K562 (cell line): ENCODE data around the gene OBSCN. TPM values are rescaled to one million over a fixed set of nuclear protein-coding genes. Genes with fewer than 3 reads are reported as not detected.

Experiments
- BCL6 ChIP-seq: fragments of 250-450 bp; sonication (Bioruptor Pico); IDR thresholded peaks from 2 replicates; pipeline ENCODE4 v1.4.0; 2020
- CAMTA2 ChIP-seq: fragments of 250-450 bp; sonication (Bioruptor Pico); conservative IDR thresholded peaks from 2 replicates; pipeline ENCODE4 v1.5.1; 2022
- FUS ChIP-seq: fragments of 200-400 bp; formaldehyde crosslinking; optimal IDR thresholded peaks from 2 replicates; pipeline ENCODE3; 2017; ENCODE audit warnings: low read depth, low read length
- JUNB ChIP-seq: fragments of 450-650 bp; formaldehyde crosslinking; conservative IDR thresholded peaks from 2 replicates; pipeline ENCODE4 v1.4.0; 2020; ENCODE audit warnings: mild to moderate bottlenecking
- LARP7 ChIP-seq: fragments of 450-650 bp; IDR thresholded peaks from 2 replicates; pipeline ENCODE4 v1.6.1; 2016
- MTF1 ChIP-seq: fragments of 250-450 bp; sonication (Bioruptor Pico); IDR thresholded peaks from 2 replicates; pipeline ENCODE4 v1.9.0; 2021; ENCODE audit warnings: moderate library complexity, mild to moderate bottlenecking, inconsistent platforms, borderline replicate concordance
- TOE1 ChIP-seq, 2 experiments: fragments of 450-650 bp in 1 of 2; sonication (generic) in 1 of 2; formaldehyde crosslinking in 1 of 2; IDR thresholded peaks; 2 replicates each; pipeline versions ENCODE4 v1.7.1 to v1.8.0; 2016 to 2022; ENCODE audit warnings: borderline replicate concordance in 2 of 2, mild to moderate bottlenecking in 2 of 2, antibody characterized with exemption in 1 of 2, inconsistent platforms in 1 of 2, low read depth in 1 of 2, missing genetic modification reagents in 1 of 2, moderate library complexity in 1 of 2
- TRIM28 ChIP-seq: fragments of 450-650 bp; IDR thresholded peaks from 2 replicates; pipeline ENCODE4 v1.6.1; 2017
- ZFX ChIP-seq: sonication (generic); formaldehyde crosslinking; IDR thresholded peaks from 2 replicates; pipeline ENCODE4 v1.8.0; 2022; ENCODE audit warnings: mild to moderate bottlenecking, missing genetic modification reagents, moderate library complexity
- ZKSCAN1 ChIP-seq: fragments of 150-350 bp; IDR thresholded peaks from 2 replicates; pipeline ENCODE4 v1.6.1; 2016; ENCODE audit warnings: low read depth, low read length
- ZNF511 ChIP-seq: sonication (generic); formaldehyde crosslinking; IDR thresholded peaks from 2 replicates; pipeline ENCODE4 v1.8.0; 2022; ENCODE audit warnings: mild to moderate bottlenecking, missing genetic modification reagents
- polyA plus RNA-seq, 8 experiments: library from polyadenylated mRNA; depleted of rRNA in 4 of 8; stranded (reverse) in 5 of 8; unstranded in 3 of 8; fragments of >200 nt; fragmentation: Nextera tagmentation in 2 of 8; fragmentation: Illumina TruSeq in 1 of 8; extraction: Ambion mirVana in 2 of 8; extraction: Trizol in 1 of 8; gene quantifications; 2 replicates each; pipeline versions ENCODE4 v1.2.1 to v1.2.3, GENCODE V29; 2011 to 2014; ENCODE audit warnings: inconsistent platforms in 1 of 8, missing spikeins in 1 of 8
- total RNA-seq, 7 experiments: library from RNA; depleted of rRNA in 6 of 7; stranded (reverse); fragments of >200 nt in 6 of 7; fragmentation: Illumina TruSeq in 2 of 7; extraction: Trizol in 2 of 7; gene quantifications; 2 replicates each; pipeline versions ENCODE4 v1.2.1 to v1.2.3, GENCODE V29; 2011 to 2021; ENCODE audit warnings: low replicate concordance in 1 of 7
- TF ChIP-seq, protein P1 (sequence below): fragments of 450-650 bp; formaldehyde crosslinking; IDR thresholded peaks from 2 replicates; pipeline ENCODE4 v1.4.0; 2022; ENCODE audit warnings: mild to moderate bottlenecking, moderate library complexity
- TF ChIP-seq, protein P2 (sequence below), 2 experiments: fragments of 450-650 bp in 1 of 2; sonication (generic) in 1 of 2; formaldehyde crosslinking in 1 of 2; IDR thresholded peaks; 2 replicates each; pipeline versions ENCODE4 v1.7.1 to v1.9.0; 2016 to 2022; ENCODE audit warnings: inconsistent platforms in 1 of 2, mild to moderate bottlenecking in 1 of 2, missing genetic modification reagents in 1 of 2
- TF ChIP-seq, protein P3 (sequence below): conservative IDR thresholded peaks from 2 replicates; pipeline ENCODE4 v1.6.1; 2011; ENCODE audit warnings: low read depth, mild to moderate bottlenecking, low read length; ENCODE audit not compliant: control insufficient read depth

OBSCN gene
- total and polyA plus RNA-seq, 9 of the 15 experiments (the other 6 are each of a cell fraction or from before 2014, with no cell fraction given), result 0.18 to 19.7 (median 3.6) TPM

DNA sequence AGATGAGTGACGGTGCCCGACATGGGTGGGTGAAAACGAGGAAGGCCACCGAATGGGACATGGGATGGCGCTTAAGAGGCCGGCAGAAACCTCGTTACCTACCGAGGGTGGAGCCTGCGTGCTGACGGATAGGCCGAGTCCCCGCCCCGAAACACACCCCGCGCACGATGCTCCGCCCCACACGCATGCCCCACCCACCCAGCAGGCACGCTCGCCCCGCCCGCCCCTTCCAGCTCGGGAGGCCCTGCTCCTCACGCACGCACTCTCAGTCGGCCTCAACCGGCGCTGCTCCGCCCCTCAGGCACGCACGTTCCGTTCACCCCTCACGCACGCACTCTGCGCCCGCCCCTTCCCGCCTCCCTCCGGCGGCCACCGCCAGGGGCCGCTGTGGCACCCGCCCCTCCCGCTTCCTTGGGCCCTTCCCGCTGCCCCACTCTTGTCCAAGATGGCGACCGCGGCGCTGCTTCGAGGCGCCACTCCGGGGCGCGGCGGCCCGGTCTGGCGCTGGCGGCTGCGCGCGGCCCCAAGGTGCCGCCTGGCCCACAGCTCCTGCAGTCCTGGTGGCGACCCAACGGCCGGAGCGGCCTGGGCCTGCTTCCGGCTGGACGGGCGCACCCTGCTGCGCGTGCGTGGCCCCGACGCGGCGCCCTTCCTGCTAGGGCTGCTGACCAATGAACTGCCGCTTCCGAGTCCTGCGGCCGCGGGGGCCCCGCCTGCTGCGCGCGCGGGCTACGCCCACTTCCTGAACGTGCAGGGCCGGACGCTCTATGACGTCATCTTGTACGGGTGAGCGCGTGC lies 42.3 kb upstream of the OBSCN start, which contains the start of gene IBA57 (continued):
- TF ChIP-seq, protein P1, sequence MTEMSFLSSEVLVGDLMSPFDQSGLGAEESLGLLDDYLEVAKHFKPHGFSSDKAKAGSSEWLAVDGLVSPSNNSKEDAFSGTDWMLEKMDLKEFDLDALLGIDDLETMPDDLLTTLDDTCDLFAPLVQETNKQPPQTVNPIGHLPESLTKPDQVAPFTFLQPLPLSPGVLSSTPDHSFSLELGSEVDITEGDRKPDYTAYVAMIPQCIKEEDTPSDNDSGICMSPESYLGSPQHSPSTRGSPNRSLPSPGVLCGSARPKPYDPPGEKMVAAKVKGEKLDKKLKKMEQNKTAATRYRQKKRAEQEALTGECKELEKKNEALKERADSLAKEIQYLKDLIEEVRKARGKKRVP (CRISPR knock-in tag), result no peak
- no peak for TF ChIP-seq BCL6
- peak; percentile 5; the same call in 1 of the 2 replicates for TF ChIP-seq MTF1 (CRISPR knock-in tag)
- TF ChIP-seq, protein P2, sequence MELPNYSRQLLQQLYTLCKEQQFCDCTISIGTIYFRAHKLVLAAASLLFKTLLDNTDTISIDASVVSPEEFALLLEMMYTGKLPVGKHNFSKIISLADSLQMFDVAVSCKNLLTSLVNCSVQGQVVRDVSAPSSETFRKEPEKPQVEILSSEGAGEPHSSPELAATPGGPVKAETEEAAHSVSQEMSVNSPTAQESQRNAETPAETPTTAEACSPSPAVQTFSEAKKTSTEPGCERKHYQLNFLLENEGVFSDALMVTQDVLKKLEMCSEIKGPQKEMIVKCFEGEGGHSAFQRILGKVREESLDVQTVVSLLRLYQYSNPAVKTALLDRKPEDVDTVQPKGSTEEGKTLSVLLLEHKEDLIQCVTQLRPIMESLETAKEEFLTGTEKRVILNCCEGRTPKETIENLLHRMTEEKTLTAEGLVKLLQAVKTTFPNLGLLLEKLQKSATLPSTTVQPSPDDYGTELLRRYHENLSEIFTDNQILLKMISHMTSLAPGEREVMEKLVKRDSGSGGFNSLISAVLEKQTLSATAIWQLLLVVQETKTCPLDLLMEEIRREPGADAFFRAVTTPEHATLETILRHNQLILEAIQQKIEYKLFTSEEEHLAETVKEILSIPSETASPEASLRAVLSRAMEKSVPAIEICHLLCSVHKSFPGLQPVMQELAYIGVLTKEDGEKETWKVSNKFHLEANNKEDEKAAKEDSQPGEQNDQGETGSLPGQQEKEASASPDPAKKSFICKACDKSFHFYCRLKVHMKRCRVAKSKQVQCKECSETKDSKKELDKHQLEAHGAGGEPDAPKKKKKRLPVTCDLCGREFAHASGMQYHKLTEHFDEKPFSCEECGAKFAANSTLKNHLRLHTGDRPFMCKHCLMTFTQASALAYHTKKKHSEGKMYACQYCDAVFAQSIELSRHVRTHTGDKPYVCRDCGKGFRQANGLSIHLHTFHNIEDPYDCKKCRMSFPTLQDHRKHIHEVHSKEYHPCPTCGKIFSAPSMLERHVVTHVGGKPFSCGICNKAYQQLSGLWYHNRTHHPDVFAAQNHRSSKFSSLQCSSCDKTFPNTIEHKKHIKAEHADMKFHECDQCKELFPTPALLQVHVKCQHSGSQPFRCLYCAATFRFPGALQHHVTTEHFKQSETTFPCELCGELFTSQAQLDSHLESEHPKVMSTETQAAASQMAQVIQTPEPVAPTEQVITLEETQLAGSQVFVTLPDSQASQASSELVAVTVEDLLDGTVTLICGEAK (IDR thresholded peaks at IDR 0.05), result peak; percentile 61; the same call in 1 of the 2 replicates
- TF ChIP-seq, protein P2 (CRISPR knock-in tag; IDR thresholded peaks at IDR 0.05), result no peak
- peak; percentile 60; the same call in 1 of the 2 replicates for TF ChIP-seq TRIM28
- TF ChIP-seq FUS, result peak; percentile 94
- peak; percentile 82; the same call in 1 of the 2 replicates for TF ChIP-seq ZNF511 (CRISPR knock-in tag)
- peak; percentile 94 for TF ChIP-seq ZFX
- TF ChIP-seq JUNB (CRISPR knock-in tag), result peak; percentile 100
- TF ChIP-seq, protein P3, sequence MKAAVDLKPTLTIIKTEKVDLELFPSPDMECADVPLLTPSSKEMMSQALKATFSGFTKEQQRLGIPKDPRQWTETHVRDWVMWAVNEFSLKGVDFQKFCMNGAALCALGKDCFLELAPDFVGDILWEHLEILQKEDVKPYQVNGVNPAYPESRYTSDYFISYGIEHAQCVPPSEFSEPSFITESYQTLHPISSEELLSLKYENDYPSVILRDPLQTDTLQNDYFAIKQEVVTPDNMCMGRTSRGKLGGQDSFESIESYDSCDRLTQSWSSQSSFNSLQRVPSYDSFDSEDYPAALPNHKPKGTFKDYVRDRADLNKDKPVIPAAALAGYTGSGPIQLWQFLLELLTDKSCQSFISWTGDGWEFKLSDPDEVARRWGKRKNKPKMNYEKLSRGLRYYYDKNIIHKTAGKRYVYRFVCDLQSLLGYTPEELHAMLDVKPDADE, result peak; percentile 78
- no peak for TF ChIP-seq CAMTA2
- TF ChIP-seq ZKSCAN1, result peak; percentile 66
- 0 out of 2 replicates have a peak, but pooled peaks have one; percentile 46 for TF ChIP-seq TOE1 (IDR thresholded peaks at IDR 0.05; ENCODE audit: borderline replicate concordance)
- TF ChIP-seq TOE1 (CRISPR knock-in tag; IDR thresholded peaks at IDR 0.05; ENCODE audit: borderline replicate concordance, low read depth), result peak; percentile 48; the same call in 1 of the 2 replicates
- no peak for TF ChIP-seq LARP7
